HL-60 (cell line): ENCODE results near the gene LAMA2.

Experiments
- DNase-seq, 2 experiments: peaks; one replicate each; pipeline ENCODE4 v3.0.0-alpha.2; 2010 to 2020; ENCODE audit warnings: low read depth in 1 of 2, low spot score in 1 of 2
- H3K27ac ChIP-seq: fragments of 250-450 bp; sonication (Bioruptor Pico); replicated peaks from 2 replicates; pipeline ENCODE4 v1.5.1; 2020; ENCODE audit warnings: mild to moderate bottlenecking, moderate library complexity
- H3K27me3 ChIP-seq: fragments of 250-450 bp; sonication (Bioruptor Pico); 2 replicates; pipeline ENCODE4 v1.5.1; 2021; ENCODE audit warnings: mild to moderate bottlenecking, moderate library complexity; ENCODE audit not compliant: insufficient read depth, poor library complexity, severe bottlenecking
- H3K4me3 ChIP-seq: replicated peaks from 2 replicates; pipeline ENCODE4 v1.5.1; 2011; ENCODE audit warnings: mild to moderate bottlenecking, control low read depth, low read length; ENCODE audit not compliant: insufficient read depth
- GABPA ChIP-seq: IDR thresholded peaks from 2 replicates; pipeline ENCODE4 v1.6.1; 2012; ENCODE audit warnings: low read depth
- POLR2AphosphoS5 ChIP-seq: IDR thresholded peaks from 2 replicates; pipeline ENCODE4 v1.6.1; 2012; ENCODE audit warnings: low read depth
- SPI1 ChIP-seq: IDR thresholded peaks from 2 replicates; pipeline ENCODE4 v1.6.1; 2012; ENCODE audit warnings: low read depth, mild to moderate bottlenecking, borderline replicate concordance
- TF ChIP-seq, protein P1 (sequence below): IDR thresholded peaks from 2 replicates; pipeline ENCODE4 v1.6.1; 2012; ENCODE audit warnings: low read depth; ENCODE audit not compliant: insufficient replicate concordance
- TF ChIP-seq, protein P2 (sequence below): IDR thresholded peaks from one replicate; pipeline ENCODE4 v1.5.1; 2011; ENCODE audit warnings: low read length, control low read depth, inconsistent platforms; ENCODE audit not compliant: insufficient read depth

Gene LAMA2

DNA sequence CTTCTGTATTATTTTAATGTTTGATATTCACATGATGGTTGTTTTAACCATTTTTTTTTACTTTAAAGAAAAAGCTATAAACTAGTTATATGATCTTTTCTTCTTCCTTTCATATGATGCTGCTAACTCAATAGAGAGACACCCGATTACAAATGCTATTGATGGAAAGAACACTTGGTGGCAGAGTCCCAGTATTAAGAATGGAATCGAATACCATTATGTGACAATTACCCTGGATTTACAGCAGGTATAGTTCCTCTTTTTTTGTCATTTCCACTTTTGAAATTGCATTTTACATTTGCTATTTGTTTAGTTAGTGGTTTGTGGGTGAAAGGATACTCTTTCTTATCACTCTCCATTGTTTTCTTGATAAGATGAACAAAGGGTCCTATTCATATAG, 176.7 kb downstream of the LAMA2 start:
- H3K4me3 ChIP-seq: no peak overlapping the region
- TF ChIP-seq, protein P1, sequence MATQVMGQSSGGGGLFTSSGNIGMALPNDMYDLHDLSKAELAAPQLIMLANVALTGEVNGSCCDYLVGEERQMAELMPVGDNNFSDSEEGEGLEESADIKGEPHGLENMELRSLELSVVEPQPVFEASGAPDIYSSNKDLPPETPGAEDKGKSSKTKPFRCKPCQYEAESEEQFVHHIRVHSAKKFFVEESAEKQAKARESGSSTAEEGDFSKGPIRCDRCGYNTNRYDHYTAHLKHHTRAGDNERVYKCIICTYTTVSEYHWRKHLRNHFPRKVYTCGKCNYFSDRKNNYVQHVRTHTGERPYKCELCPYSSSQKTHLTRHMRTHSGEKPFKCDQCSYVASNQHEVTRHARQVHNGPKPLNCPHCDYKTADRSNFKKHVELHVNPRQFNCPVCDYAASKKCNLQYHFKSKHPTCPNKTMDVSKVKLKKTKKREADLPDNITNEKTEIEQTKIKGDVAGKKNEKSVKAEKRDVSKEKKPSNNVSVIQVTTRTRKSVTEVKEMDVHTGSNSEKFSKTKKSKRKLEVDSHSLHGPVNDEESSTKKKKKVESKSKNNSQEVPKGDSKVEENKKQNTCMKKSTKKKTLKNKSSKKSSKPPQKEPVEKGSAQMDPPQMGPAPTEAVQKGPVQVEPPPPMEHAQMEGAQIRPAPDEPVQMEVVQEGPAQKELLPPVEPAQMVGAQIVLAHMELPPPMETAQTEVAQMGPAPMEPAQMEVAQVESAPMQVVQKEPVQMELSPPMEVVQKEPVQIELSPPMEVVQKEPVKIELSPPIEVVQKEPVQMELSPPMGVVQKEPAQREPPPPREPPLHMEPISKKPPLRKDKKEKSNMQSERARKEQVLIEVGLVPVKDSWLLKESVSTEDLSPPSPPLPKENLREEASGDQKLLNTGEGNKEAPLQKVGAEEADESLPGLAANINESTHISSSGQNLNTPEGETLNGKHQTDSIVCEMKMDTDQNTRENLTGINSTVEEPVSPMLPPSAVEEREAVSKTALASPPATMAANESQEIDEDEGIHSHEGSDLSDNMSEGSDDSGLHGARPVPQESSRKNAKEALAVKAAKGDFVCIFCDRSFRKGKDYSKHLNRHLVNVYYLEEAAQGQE: no peak
- no peak overlapping the region for H3K27ac ChIP-seq
- no peak for DNase-seq
- no peaks in the 10 kb centered on the region for H3K27me3 ChIP-seq

DNA sequence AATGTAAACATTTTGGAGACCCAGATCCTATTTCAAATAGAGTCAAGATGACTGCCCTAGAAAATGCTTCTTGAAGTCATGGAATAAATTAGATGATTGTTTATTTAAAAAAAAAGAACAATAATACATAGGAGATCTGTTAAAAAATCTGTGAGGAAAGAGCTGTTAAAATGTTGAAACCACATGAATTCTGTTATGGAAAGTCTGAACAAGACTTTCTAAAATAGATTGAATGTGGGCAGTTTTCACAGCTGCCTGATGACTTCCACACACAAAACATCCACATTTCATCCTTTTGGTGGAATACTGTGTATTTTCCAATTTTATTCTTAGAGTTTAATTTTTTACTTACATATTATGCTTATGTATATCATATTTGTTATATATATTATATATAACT, 186.1 kb downstream of the LAMA2 start:
- no peaks in the 10 kb centered on the region for H3K27me3 ChIP-seq
- no peak overlapping the region for H3K27ac ChIP-seq
- TF ChIP-seq SPI1: no peak
- TF ChIP-seq, protein P2, sequence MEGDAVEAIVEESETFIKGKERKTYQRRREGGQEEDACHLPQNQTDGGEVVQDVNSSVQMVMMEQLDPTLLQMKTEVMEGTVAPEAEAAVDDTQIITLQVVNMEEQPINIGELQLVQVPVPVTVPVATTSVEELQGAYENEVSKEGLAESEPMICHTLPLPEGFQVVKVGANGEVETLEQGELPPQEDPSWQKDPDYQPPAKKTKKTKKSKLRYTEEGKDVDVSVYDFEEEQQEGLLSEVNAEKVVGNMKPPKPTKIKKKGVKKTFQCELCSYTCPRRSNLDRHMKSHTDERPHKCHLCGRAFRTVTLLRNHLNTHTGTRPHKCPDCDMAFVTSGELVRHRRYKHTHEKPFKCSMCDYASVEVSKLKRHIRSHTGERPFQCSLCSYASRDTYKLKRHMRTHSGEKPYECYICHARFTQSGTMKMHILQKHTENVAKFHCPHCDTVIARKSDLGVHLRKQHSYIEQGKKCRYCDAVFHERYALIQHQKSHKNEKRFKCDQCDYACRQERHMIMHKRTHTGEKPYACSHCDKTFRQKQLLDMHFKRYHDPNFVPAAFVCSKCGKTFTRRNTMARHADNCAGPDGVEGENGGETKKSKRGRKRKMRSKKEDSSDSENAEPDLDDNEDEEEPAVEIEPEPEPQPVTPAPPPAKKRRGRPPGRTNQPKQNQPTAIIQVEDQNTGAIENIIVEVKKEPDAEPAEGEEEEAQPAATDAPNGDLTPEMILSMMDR: no peak
- no peak for TF ChIP-seq POLR2AphosphoS5
- TF ChIP-seq GABPA: no peak
- TF ChIP-seq, protein P1: no peak
- no peak for DNase-seq
- no peak overlapping the region for H3K4me3 ChIP-seq

DNA sequence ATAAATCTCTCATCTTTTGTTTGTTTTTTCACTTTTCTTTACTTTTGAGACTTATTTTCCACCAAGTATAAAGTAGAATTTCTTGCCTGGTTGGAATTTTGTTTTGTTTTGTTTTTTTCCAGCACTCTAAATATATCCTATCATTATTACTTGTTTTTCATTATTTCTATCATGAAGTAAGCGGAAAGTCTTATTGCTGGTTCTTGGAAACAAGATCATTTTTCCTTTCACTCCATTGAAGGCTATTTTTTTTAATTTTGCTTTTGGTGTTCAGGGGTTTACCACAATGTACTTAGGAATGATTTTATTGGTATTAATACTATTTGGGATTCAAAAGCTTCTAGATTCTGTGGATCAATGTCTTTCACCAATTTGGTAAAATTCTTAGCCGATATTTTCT, 190.1 kb downstream of the LAMA2 start:
- no peaks in the 10 kb centered on the region for H3K27me3 ChIP-seq

More for the DNA sequence above, 190.1 kb downstream of the LAMA2 start:
- DNase-seq: no peak
- Histone ChIP-seq H3K27ac (no peak overlapping the region), H3K4me3 (no peak overlapping the region)
- TF ChIP-seq POLR2AphosphoS5 (no peak), GABPA (no peak), SPI1 (no peak)
- TF ChIP-seq, protein P1: no peak
- TF ChIP-seq, protein P2: no peak
